T-helper 1 cell (primary cell): ENCODE data around the gene ASB1.
"Not testable (repeated sequence)": the region's sequence is repeated elsewhere in the genome, so short reads cannot be mapped to it uniquely, and the experiment has no call there.

Experiments
- DNase-seq, 5 donors: peaks; one replicate each; pipeline ENCODE4 v3.0.0-alpha.2; 2012 to 2020

Gene ASB1

DNA sequence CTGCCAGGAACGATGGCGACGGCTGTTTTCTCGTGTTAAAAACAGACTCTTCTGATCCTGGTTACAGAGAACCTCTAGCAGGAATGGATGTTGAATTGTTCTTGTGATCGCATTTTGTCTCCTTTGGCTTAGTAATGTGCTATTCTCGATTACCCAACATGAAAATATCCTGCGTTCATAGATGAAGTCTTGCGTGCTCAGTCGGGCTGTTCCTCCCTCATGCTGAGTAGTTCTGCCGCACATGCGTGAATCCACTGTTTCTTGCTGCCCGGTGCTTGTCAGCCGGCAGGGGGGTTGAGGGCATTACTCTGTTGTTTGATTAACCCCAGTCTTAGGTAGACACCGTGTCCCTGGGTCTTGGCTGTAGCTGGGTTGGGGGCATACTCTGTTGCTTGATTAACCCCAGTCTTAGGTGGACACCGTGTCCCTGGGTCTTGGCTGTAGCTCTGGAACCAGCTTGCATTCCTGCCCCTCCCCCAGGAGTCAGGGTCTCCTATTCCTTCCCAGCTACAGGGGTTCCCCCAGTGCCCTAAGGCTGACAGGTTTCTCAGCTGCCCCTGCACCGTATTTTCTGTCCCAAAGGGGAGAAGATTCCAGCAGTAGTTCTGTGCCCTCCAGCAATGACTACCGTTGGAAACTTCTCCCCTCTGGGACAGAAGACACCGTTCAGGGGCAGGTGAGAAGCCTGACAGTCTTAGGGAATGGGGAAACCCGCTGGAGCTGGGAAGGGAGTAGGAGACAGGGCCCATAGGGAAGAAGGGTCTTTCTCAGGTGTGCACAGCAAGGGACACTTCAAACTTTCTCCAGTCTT is 22.1 kb upstream of the ASB1 start:
- DNase-seq, result no peak

DNA sequence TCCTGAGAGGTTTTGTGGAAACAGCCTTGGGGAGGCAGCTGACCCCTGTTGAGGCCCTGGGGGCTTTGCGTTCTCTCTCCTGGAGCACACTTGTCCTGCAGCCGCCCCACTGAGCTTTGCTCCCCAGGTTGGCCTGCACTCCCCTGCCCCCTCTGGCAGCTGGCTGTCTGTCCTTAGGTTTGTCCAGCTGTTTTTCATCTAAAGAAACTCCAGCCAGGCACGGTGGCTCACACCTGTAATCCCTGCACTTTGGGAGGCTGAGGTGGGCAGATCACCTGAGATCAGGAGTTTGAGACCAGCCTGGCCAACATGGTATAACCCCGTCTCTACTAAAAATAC is 21.5 kb upstream of the ASB1 start:
- DNase-seq, result not testable (repeated sequence)

GRCh38 chr2:238406221-238406997 is 20.3 kb upstream of the ASB1 start:
- no peak for DNase-seq

GRCh38 chr2:238406998-238407285 is 19.8 kb upstream of the ASB1 start:
- DNase-seq, result no peak

DNA sequence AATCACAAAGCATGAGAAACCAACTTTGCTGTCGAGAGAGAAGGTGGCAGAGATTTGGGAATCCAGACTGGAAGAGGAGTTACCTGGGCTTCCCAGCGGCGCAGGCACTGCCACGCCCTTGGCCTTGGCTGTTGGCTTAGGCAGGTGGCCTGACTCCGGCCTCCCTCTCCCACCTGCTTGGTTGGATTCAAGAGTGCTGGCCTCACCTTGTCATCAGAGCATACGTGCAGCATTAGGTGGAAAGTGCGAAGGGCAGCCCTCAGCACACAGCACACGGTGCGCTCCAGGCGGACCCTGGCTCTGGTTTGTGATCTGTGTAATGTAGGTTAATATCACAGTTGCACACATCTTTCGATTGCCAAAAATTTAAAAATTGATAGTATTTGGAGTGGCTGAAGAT is 19.2 kb upstream of the ASB1 start:
- no peak for DNase-seq

GRCh38 chr2:238408615-238409340 is 17.9 kb upstream of the ASB1 start:
- DNase-seq, result no peak

GRCh38 chr2:238409341-238410199 is 17.2 kb upstream of the ASB1 start:
- DNase-seq, result no peak

GRCh38 chr2:238412067-238412767 is 14.5 kb upstream of the ASB1 start:
- DNase-seq, result no peak

DNA sequence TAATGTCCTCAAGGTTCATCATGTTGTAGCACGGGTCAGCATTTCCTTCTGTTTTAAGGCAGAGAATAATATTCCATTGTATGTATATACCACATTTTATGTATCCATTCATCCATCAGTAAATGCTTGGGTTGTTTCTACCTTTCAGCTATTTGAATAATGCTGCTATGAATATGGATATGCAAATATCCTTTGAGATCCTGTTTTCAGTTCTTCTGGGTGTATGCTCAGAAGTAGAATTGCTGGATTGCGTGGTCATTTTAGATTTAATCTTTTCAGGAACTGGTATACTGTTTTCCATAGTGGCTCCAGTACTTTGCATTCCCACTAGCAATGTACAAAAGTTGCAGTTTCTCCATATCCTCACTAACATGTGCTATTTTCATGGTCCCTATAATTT is 13.4 kb upstream of the ASB1 start:
- DNase-seq, result no peak

DNA sequence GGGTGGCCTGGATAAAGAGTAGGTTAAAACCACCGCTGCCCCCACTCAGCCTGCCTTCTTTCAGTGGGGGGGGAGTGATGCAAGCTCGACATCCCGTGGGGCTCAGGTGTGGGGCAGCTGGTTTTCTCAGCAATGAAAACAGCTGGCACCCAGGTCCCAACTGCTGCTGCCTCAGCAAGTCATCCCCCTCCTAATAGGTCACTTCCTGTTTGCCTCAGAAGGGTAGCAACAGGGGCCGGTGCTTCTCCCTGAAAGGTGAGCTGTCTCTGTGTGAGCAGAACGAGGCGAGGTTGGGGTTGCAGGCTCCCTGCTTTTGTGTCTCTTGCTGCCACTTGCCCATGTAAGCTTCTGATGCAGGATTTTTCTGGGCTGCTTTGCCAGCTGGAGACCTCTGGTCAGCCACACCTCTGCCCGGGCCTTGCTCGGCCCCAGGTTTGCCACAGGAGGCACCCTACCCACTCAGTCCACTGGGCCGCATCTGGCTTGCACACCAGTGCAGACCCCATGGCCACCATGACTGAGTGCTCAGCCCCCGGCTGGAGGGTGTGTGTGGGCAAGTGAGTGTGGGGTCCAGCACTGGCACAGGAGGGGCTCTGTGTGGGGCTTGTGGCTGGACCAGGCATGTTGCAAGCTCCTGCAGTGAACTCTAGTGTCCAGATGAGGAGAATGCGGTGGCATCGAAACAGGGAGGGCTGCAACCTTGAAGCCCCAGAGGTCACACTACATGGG is 11.5 kb upstream of the ASB1 start:
- peak in 1 of 5 donors; percentile 24 for DNase-seq

- no peak for DNase-seq
Observed at GRCh38 chr2:238415893-238416292, 10.8 kb upstream of the ASB1 start.

DNA sequence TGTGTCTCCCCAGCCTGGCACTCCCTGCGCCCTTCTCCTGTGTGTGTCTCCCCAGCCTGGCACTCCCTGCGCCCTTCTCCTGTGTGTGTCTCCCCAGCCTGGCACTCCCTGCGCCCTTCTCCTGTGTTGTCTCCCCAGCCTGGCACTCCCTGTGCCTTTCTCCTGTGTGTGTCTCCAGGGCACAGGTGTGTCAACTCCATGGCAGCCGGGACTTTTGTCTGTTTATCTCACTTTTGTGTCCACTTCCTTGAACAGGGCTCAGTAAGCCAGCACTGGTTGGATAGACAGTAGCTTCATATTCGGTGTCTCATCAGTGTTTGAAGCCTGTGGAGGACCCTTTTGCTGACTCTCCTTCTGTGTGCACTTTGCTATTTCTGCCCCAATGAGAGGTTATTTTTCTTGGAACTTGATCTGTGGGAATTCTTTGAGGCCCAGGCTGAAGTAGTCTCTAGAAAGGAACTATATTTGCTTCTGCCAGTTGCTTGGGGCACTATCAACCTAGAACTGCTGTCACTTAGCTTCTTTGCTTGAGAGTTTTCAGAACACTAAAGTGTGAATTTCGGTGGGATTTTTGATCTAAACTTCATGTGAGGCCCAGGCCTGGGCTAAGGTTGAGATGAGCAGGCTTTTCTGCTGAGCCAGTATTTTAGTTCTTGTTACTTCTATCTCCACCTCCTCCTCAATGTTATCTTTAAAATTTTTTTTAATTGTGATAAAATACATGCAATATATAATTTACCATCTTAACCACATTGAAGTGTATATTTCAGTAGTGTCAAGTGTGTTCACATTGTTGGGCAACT is 8.3 kb upstream of the ASB1 start:
- DNase-seq, result no peak

GRCh38 chr2:238418999-238419546 is 7.7 kb upstream of the ASB1 start:
- DNase-seq, result no peak

DNA sequence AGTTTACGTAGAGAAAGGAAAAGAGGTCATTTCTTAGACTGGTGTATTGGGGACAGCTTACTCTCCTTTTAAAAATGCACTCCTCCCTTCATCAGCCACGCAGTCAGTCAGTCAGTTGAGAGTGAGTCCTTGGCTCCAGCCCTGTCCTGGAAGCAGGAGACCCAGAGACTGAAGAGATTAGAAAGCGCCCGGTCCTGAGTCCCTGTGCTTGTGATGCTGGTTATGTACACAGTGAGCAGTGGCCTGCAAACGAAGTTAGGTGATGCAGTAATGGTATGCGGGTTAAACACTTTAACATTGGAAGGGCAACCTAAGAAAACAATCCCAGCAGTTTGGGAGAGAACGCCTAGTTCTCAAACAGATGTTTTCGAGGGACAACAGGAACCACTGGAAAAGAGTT is 6.3 kb upstream of the ASB1 start:
- DNase-seq, result no peak

- no peak for DNase-seq
Observed at GRCh38 chr2:238420878-238421694, 5.6 kb upstream of the ASB1 start.

DNA sequence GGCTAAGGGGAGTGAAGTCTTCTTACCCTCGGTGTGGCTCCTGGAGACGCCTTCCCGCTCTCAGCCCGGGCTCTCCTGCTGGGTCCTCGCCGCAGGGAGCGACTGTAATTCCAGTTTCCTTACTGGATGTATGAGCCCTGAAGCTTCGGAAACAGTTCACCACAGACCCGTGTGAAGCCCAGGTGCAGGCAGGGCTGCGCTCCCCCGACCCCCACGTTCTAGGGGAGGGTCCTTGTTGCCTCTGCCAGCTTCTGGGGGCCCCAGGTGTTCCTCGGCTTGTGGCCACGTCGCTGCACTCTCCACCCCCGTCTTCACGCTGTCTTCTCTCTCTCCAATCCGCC is 5.1 kb upstream of the ASB1 start:
- DNase-seq, result no peak

DNA sequence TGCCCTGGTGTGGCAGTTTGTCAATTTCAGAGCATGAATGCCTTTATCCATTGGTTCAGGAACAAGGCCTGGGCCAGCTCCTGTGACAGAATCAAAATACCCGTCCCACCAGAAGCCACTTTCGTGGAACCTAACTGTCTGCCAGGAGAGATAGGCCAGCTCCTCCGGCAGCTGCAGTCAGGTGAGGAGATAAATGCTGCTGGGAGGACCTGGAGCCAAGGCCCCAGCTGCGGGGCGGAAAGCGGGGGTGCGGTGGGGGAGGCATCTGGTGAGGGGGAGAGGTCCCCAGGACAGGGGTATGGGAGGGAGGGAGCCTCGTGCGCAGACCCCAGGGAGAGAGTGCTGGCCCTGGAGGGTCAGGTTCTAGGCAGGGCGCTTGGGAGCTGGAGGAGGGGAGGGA is 4.4 kb upstream of the ASB1 start:
- no peak for DNase-seq

- DNase-seq, result no peak
Observed at GRCh38 chr2:238422940-238423339, 3.8 kb upstream of the ASB1 start.

DNA sequence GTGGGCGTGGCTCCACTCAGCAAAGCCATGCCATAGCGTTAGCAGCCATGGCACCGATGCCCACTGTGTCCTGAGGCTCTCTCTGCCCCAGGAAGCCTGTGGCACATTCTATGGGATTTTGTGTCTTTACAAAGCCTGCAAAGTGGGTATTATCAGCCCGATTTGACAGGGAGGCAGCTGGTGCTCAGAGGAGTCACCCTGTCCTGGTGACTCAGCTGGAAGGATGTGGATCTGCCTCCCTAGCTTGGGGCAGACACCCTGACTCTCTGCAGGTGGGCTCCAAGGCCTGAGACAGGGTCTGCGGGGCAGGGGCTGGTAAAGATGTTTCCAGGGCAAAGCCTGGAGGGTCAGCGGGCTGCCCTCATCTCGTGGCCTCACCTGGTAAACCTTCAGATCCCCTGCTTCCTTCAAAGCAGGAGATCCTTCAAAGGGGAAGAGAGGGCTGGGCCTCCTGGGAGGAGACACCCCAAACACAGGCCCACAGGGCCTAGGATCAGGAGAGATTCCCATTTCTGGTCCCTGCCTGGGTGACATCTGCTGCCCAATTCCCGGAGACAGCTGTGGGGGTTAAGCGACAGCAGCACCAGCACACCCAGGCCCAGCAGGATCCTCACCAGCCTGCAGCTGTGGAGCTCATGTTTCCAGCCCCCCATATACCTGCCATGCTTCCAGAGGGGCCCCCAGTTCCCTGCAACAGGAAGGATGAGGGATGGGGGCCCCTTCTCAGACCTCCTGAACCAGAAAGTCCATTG is 3.0 kb upstream of the ASB1 start:
- DNase-seq, result no peak
